ENCODE data around the gene CSDE1.

DNA sequence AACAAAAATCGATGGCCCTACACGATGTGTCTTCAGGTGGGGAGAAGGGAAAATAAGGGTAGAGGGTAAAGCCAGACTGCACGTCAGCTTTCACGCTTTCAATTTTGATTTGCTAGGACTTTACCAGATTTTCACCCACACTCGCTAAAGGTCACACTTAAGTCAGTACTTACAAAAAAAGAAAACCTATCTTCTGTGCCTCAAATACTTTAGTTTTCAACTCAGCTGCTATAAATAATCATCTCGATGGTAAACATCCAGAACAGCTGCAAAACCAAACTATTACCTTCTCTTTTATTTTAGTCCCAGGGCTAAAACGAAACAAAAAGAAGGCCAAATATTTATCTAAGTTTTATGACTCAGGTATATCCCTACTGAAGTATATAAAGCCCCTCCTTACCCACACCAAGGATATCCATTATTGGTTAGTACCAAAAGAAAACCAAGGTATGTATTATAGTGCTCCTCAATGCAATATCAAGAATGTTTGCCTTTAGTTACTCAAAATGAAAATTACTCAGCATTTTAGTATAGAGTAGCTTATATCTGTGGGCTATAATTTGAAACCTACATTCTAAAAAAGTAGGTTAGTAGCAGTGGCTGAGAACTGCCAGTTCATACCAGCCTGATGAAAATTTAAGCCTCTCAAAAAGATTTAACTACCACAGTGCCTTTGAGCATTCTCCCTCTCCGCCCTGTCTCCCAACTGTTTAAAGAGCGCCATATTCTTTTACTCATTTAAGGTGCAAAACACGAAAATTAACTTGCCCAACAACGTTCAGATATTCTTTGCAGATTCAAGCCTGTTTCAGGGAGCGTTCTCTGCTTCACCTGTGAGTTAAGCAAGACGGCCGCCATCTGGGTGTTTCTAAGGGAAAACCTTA lies 1.5 kb downstream of the CSDE1 start:
- TF ChIP-seq, protein P1, sequence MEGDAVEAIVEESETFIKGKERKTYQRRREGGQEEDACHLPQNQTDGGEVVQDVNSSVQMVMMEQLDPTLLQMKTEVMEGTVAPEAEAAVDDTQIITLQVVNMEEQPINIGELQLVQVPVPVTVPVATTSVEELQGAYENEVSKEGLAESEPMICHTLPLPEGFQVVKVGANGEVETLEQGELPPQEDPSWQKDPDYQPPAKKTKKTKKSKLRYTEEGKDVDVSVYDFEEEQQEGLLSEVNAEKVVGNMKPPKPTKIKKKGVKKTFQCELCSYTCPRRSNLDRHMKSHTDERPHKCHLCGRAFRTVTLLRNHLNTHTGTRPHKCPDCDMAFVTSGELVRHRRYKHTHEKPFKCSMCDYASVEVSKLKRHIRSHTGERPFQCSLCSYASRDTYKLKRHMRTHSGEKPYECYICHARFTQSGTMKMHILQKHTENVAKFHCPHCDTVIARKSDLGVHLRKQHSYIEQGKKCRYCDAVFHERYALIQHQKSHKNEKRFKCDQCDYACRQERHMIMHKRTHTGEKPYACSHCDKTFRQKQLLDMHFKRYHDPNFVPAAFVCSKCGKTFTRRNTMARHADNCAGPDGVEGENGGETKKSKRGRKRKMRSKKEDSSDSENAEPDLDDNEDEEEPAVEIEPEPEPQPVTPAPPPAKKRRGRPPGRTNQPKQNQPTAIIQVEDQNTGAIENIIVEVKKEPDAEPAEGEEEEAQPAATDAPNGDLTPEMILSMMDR (conservative IDR thresholded peaks at IDR 0.05; ENCODE audit: low read length): no peak
- TF ChIP-seq EZH2phosphoT487 (IDR thresholded peaks at IDR 0.05; ENCODE audit: borderline replicate concordance): no peak
